SK-N-SH treated with all-trans-retinoic acid at 6 μM for 48 hours (cell line): ENCODE measurements around the gene LMO7.

Source experiments
- ATAC-seq: fragments of 200-7000 bp; cut with Tn5 transposase; 3 replicates; pipeline ENCODE4 v1.9.1; 2020; ENCODE audit warnings: mild to moderate bottlenecking, moderate library complexity
- ARNTL ChIP-seq: fragments of 450-650 bp; formaldehyde crosslinking; IDR thresholded peaks from 2 replicates; pipeline ENCODE4 v1.5.0; 2020; ENCODE audit warnings: low read depth, mild to moderate bottlenecking, moderate library complexity, borderline replicate concordance
- BACH2 ChIP-seq: fragments of 250-450 bp; sonication (Bioruptor Pico); IDR thresholded peaks from 2 replicates; pipeline ENCODE4 v1.9.0; 2021; ENCODE audit warnings: mild to moderate bottlenecking, borderline replicate concordance
- CREB5 ChIP-seq: fragments of 250-450 bp; sonication (Bioruptor Pico); IDR thresholded peaks from 2 replicates; pipeline ENCODE4 v1.5.1; 2020; ENCODE audit warnings: low read depth, mild to moderate bottlenecking, moderate library complexity
- CSDC2 ChIP-seq: fragments of 250-450 bp; sonication (Bioruptor Pico); IDR thresholded peaks from 2 replicates; pipeline ENCODE4 v1.5.0; 2020; ENCODE audit warnings: mild to moderate bottlenecking, moderate library complexity
- CSRNP3 ChIP-seq: fragments of 250-450 bp; sonication (Bioruptor Pico); IDR thresholded peaks from 2 replicates; pipeline ENCODE4 v1.5.1; 2021; ENCODE audit warnings: mild to moderate bottlenecking, moderate library complexity
- ESRRG ChIP-seq: fragments of 250-450 bp; sonication (Bioruptor Pico); IDR thresholded peaks from 2 replicates; pipeline ENCODE4 v1.6.1; 2021; ENCODE audit warnings: mild to moderate bottlenecking
- GLIS3 ChIP-seq: fragments of 250-450 bp; sonication (Bioruptor Pico); IDR thresholded peaks from 2 replicates; pipeline ENCODE4 v1.5.0; 2020; ENCODE audit warnings: mild to moderate bottlenecking, moderate library complexity
- ISL1 ChIP-seq: fragments of 250-450 bp; sonication (Bioruptor Pico); IDR thresholded peaks from 2 replicates; pipeline ENCODE4 v2.1.2; 2022; ENCODE audit warnings: mild to moderate bottlenecking, moderate library complexity
- OSR1 ChIP-seq: fragments of 250-450 bp; sonication (Bioruptor Pico); IDR thresholded peaks from 2 replicates; pipeline ENCODE4 v1.8.0; 2022; ENCODE audit warnings: moderate library complexity, mild to moderate bottlenecking, inconsistent platforms
- PATZ1 ChIP-seq: fragments of 250-450 bp; sonication (Bioruptor Pico); IDR thresholded peaks from 2 replicates; pipeline ENCODE4 v1.8.0; 2020; ENCODE audit warnings: mild to moderate bottlenecking, moderate library complexity, borderline replicate concordance
- POU6F1 ChIP-seq: fragments of 250-450 bp; sonication (Bioruptor Pico); IDR thresholded peaks from 2 replicates; pipeline ENCODE4 v1.8.0; 2021; ENCODE audit warnings: low read depth, mild to moderate bottlenecking, moderate library complexity, borderline replicate concordance
- PPARA ChIP-seq: fragments of 250-450 bp; sonication (Bioruptor Pico); IDR thresholded peaks from 2 replicates; pipeline ENCODE4 v1.5.0; 2020; ENCODE audit warnings: mild to moderate bottlenecking, borderline replicate concordance
- RARB ChIP-seq: fragments of 250-450 bp; sonication (Bioruptor Pico); IDR thresholded peaks from 2 replicates; pipeline ENCODE4 v1.8.0; 2021; ENCODE audit warnings: mild to moderate bottlenecking, moderate library complexity
- SNAI2 ChIP-seq: fragments of 250-450 bp; sonication (Bioruptor Pico); IDR thresholded peaks from 2 replicates; pipeline ENCODE4 v1.5.0; 2020; ENCODE audit warnings: mild to moderate bottlenecking, moderate library complexity
- TCF4 ChIP-seq: fragments of 250-450 bp; sonication (Bioruptor Pico); IDR thresholded peaks from 2 replicates; pipeline ENCODE4 v1.8.0; 2021; ENCODE audit warnings: mild to moderate bottlenecking, moderate library complexity, borderline replicate concordance
- TOX ChIP-seq: fragments of 250-450 bp; sonication (Bioruptor Pico); IDR thresholded peaks from 2 replicates; pipeline ENCODE4 v1.8.0; 2021; ENCODE audit warnings: mild to moderate bottlenecking, moderate library complexity, borderline replicate concordance
- ZC3H10 ChIP-seq: fragments of 250-450 bp; sonication (Bioruptor Pico); IDR thresholded peaks from 2 replicates; pipeline ENCODE4 v1.5.1; 2021; ENCODE audit warnings: mild to moderate bottlenecking, moderate library complexity
- ZFP3 ChIP-seq: fragments of 250-450 bp; sonication (Bioruptor Pico); IDR thresholded peaks from 2 replicates; pipeline ENCODE4 v1.5.0; 2020; ENCODE audit warnings: mild to moderate bottlenecking, moderate library complexity
- ZFP30 ChIP-seq: fragments of 450-650 bp; formaldehyde crosslinking; IDR thresholded peaks from 2 replicates; pipeline ENCODE4 v1.5.0; 2022; ENCODE audit warnings: mild to moderate bottlenecking, moderate library complexity
- ZNF565 ChIP-seq: fragments of 450-650 bp; formaldehyde crosslinking; conservative IDR thresholded peaks from 2 replicates; pipeline ENCODE4 v1.5.0; 2020; ENCODE audit warnings: low read depth, mild to moderate bottlenecking, moderate library complexity
- ZNF70 ChIP-seq: fragments of 450-650 bp; formaldehyde crosslinking; IDR thresholded peaks from 2 replicates; pipeline ENCODE4 v1.5.0; 2020; ENCODE audit warnings: mild to moderate bottlenecking, moderate library complexity
- ZNF8 ChIP-seq: fragments of 450-650 bp; formaldehyde crosslinking; IDR thresholded peaks from 2 replicates; pipeline ENCODE4 v1.5.0; 2020; ENCODE audit warnings: mild to moderate bottlenecking, moderate library complexity

Gene LMO7

GRCh38 chr13:75855216-75855615 lies 219.1 kb downstream of the LMO7 start:
- ATAC-seq, result no peak
- TF ChIP-seq ISL1, result no peak
- no peak for TF ChIP-seq ZNF565 (CRISPR knock-in tag)
- TF ChIP-seq RARB (CRISPR knock-in tag), result no peak
- TF ChIP-seq TCF4, result no peak

GRCh38 chr13:75855847-75856246 lies 219.7 kb downstream of the LMO7 start:
- ATAC-seq, result no peak
- no peak for TF ChIP-seq ZNF8
- TF ChIP-seq TCF4, result no peak
- TF ChIP-seq ESRRG, result no peak
- TF ChIP-seq BACH2 (CRISPR knock-in tag), result no peak
- TF ChIP-seq CREB5 (CRISPR knock-in tag), result no peak
- TF ChIP-seq ZNF565 (CRISPR knock-in tag), result no peak
- TF ChIP-seq CSDC2 (CRISPR knock-in tag), result no peak
- no peak for TF ChIP-seq ARNTL
- no peak for TF ChIP-seq ZFP30 (CRISPR knock-in tag)
- no peak for TF ChIP-seq CSRNP3 (CRISPR knock-in tag)
- TF ChIP-seq OSR1 (CRISPR knock-in tag), result no peak
- no peak for TF ChIP-seq ZNF70
- TF ChIP-seq SNAI2 (CRISPR knock-in tag), result no peak
- TF ChIP-seq POU6F1 (CRISPR knock-in tag), result no peak
- TF ChIP-seq PPARA (CRISPR knock-in tag), result no peak
- no peak for TF ChIP-seq TOX (CRISPR knock-in tag)
- no peak for TF ChIP-seq GLIS3 (CRISPR knock-in tag)

- ATAC-seq, result no peak
- TF ChIP-seq ISL1, result no peak
- TF ChIP-seq ZC3H10 (CRISPR knock-in tag), result no peak
- no peak for TF ChIP-seq PATZ1 (CRISPR knock-in tag)
- no peak for TF ChIP-seq BACH2 (CRISPR knock-in tag)
- no peak for TF ChIP-seq ESRRG
- no peak for TF ChIP-seq TOX (CRISPR knock-in tag)
- TF ChIP-seq TCF4, result no peak
- TF ChIP-seq ZNF565 (CRISPR knock-in tag), result no peak
- TF ChIP-seq ZNF8, result no peak
- no peak for TF ChIP-seq GLIS3 (CRISPR knock-in tag)
Measured at GRCh38 chr13:75857291-75857690, 221.2 kb downstream of the LMO7 start.

- no peak for ATAC-seq
- TF ChIP-seq CSDC2 (CRISPR knock-in tag), result no peak
- no peak for TF ChIP-seq SNAI2 (CRISPR knock-in tag)
- TF ChIP-seq TOX (CRISPR knock-in tag), result no peak
- no peak for TF ChIP-seq GLIS3 (CRISPR knock-in tag)
- TF ChIP-seq CREB5 (CRISPR knock-in tag), result no peak
- TF ChIP-seq CSRNP3 (CRISPR knock-in tag), result no peak
- TF ChIP-seq ARNTL, result no peak
- TF ChIP-seq PPARA (CRISPR knock-in tag), result no peak
- no peak for TF ChIP-seq TCF4
- no peak for TF ChIP-seq ZNF8
- TF ChIP-seq ESRRG, result no peak
- no peak for TF ChIP-seq ZNF70
- TF ChIP-seq ISL1, result no peak
- no peak for TF ChIP-seq ZC3H10 (CRISPR knock-in tag)
- no peak for TF ChIP-seq PATZ1 (CRISPR knock-in tag)
- no peak for TF ChIP-seq ZFP3 (CRISPR knock-in tag)
Measured at GRCh38 chr13:75860935-75861334, 224.8 kb downstream of the LMO7 start.
